ENCODE results near the gene RECK.
"Not testable (repeated sequence)": the region's sequence is repeated elsewhere in the genome, so short reads cannot be mapped to it uniquely, and the experiment has no call there.

RECK gene

DNA sequence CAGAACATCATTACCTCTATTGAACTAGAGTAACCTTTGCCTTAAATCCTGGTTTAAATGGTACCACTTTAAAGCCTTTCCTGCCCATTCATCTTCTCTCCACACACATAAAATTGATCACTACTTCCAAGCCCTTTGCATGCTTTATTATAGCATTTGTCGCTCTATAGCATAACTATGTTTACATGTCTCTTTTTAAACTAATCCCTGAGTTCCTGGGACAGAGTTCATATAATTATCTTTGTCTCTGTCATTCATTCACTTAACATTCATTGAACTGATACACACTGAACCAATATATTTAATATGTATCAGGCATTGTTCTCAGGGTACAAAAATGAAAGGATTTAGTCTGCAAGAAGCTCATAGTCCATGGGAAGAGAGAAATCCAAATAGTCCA is 37.3 kb downstream of the RECK start:
- DNase-seq, result no peak

- DNase-seq, result no peak
Observed at GRCh38 chr9:36074870-36075532, 38.3 kb downstream of the RECK start.

DNA sequence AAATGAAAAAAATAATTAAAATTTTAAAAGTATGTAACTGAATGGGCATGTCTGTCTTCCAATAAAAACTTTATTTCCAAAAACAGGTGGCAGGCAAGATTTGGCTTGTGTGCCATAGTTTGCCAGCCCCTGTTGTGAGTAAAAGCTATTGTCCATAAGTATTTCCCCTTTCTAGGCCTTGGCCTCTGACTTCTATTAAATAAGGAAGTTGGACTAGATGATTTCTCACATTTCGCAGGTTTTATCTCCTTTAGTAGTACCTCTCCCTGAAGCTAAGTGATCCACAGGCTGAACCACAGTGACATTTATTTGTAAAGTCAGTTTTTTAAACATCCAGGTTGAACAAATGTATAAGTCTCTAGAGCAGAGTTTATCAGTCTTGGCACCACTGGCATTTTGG is 41.3 kb downstream of the RECK start:
- no peak for DNase-seq

- DNase-seq, result no peak
Observed at GRCh38 chr9:36080519-36080918, 43.8 kb downstream of the RECK start.

DNA sequence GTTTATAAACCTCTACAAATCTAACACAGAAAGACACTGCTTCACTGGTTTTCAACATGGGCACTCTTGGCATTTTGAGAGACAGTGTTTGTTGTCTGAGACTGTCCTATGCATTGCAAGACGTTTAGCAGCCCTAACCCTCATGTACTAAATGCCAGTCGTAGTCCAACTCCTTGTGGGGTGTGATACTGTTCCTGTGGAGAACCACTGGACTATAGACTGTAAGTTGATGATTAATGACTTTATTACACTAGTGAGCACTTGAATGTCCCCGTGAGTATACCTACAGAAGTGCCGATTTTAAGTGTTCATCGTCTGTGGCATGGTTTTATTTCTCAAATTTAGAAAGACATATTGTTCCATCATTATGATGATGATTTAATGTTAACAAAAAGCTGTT is 46.2 kb downstream of the RECK start:
- DNase-seq, result no peak

DNA sequence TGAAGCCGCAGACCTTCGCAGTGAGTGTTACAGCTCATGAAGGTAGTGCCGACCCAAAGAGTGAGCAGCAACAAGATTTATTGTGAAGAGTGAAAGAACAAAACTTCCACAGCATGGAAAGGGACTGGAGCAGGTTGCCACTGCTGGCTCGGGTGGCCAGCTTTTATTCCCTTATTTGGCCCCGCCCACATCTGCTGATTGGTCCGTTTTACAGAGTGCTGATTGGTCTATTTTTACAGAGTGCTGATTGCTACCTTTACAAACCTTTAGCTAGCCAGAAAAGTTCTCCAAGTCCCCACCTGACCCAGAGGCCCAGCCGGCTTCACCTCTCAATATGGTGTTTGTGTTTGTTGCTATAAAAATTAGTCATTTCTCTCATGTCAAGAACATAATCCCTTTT is 49.7 kb downstream of the RECK start:
- DNase-seq, result no peak

DNA sequence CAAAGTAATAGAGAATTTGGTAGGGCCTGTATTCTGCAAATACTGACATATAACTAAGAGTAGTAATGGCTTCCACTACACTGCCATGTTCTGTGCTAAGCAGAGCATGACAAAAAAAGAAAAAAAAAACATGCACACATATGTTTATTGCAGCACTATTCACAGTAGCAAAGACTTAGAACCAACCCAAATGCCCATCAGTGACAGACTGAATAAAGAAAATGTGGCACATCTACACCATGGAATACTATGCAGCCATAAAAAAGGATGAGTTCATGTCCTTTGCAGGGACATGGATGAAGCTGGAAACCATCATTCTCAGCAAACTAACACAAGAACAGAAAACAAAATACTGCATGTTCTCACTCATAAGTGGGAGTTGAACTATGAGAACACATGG is 50.3 kb downstream of the RECK start:
- not testable (repeated sequence) for DNase-seq

DNA sequence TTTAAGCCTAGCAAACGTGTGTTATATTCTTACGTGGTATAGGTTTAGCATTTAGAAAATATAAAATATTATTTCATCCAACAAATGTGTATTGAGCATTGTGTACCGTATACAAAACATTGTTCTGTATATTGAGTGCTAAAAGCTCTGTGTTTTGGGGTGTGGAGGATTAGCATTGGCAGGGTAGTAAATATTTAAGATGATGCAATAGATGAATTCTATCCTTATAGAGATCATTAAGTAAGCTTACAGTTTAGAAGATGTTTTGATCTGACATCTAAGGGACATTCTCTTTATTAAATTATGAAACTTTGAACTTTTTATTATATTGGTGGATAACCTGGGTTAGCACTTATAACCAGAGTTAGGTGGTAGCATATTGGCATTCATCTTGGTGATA is 51.3 kb downstream of the RECK start:
- no peak for DNase-seq

- no peak for DNase-seq
Observed at GRCh38 chr9:36091026-36091953, 54.6 kb downstream of the RECK start.

- no peak for DNase-seq
Observed at GRCh38 chr9:36092014-36092413, 55.3 kb downstream of the RECK start.

DNA sequence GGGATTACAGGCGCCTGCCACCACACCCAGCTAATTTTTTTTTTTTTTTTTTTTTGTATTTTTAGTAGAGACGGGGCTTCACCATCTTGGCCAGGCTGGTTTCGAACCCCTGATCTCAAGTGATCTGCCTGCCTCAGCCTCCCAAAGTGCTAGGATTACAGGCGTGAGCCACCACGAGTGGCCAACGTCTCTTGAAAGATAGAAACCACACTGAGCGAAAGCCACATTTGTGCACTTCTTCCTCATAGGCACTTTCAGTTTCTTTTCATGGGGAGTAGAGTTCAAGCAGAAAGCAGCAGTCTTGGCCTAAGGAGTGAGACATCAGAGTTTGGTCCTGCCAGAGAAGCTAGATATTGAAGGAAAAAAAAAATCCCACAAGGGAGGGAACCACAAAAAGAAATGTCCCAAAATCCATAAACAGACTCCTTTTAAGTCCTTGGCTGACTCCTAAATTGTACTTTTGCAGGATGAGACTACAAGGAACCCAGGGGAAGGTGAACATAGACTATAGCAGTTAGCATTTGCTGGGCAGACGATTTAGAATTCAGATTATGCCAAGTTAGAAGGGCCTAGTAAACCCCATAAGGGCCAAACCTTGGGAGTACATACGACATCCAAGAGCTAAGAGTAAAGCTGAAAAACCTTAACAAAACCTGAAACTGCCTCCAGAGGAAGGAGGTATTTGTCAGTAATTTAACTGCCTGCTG is 55.9 kb downstream of the RECK start:
- peak; percentile 58 for DNase-seq

DNA sequence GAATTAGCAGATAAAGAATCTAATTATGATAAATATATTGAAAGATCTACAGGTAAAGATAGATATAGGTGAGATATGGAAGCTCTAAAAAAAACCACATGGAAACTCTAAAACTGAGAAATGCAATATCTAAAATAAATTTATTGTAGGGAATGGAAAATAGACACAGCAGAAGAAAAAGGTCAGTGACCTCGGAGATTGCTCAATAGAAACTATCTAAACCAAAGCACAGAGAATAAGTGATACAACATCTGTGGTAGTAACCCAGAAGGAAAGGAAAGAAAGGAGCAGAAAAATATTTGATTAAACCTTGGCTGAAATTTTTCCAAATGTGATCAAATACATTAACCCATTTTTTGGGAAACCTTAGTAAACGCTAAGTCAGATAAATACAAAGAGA is 56.7 kb downstream of the RECK start:
- no peak for DNase-seq

GRCh38 chr9:36099718-36100117 is 63.0 kb downstream of the RECK start:
- DNase-seq, result no peak

DNA sequence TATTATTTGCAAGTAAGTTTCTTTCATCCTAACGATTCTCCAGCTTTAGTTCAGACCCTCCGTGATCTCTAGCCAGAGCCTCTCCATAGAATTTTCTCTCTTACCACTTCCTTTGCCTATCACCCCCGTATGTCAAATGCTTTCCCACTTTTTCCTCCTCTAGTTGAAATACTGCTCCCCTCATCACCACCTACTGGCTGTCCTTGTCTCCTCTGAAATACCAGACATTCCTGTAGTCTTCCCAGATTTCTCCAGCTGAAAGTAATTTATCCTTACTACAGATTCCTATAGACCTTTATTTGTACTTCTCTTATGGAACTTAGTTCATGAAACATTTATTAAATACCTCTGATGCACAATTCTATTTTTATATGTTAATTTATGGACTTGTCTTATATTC is 63.8 kb downstream of the RECK start:
- DNase-seq, result no peak

DNA sequence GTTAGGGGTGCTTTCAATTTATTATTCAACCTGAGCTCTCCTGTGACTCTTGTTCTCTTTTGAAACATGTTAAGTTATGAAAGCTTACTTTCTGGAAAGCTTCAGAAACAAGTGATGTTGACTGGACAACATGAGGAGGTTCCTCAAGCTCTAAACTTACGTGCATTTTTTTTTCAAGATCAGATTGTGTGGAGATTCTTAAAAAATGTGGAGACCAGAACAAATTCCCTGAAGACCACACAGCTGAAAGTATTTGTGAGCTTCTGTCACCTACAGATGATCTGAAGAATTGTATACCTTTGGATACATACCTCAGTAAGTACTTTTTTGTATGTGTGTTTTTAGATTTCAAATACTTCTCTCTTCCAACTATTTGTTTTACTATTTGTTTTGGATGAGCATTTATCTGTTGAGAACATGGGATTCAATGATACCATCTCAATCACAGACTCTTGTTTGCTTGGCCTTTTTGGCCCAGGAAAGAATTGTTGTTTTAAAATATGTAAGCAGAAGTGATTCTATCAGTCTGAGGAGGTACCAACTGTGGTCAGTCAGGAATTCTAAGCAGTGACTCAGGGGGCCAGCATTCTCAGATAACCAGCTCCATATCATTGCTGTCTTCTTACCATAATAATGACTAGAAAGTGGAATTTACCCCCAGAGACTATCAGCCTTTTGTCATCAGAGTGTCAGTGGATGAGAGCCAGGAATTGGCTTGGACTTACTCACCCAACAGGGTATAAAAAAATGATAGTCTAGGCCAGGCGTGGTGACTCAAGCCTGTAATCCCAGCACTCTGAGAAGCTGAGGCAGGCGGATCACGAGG is 65.4 kb downstream of the RECK start:
- DNase-seq, result no peak

- peak; percentile 91 for DNase-seq
Observed at GRCh38 chr9:36102742-36103495, 66.2 kb downstream of the RECK start.

GRCh38 chr9:36109071-36109470 is 72.4 kb downstream of the RECK start:
- DNase-seq, result no peak

GRCh38 chr9:36110434-36110833 is 73.7 kb downstream of the RECK start:
- DNase-seq, result no peak

DNA sequence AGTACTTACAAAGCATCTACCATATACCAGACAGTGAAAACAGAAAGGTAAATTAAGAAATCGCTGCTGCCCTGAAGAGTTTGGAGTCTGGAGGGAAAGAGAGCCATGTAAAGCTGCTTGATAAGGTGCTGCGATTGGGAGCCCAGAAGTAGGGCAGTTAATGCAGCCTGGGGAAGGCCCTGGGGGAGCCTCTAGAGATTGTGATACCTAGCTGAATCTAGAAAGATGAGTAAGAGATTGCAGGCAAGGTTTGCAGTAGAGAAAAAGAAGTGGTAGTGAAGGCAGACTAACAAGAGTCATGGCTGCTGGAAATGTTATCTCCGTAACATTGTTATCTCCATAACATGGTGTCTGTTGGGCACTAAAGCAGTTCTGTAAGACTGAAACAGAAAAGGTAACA is 75.8 kb downstream of the RECK start:
- no peak for DNase-seq

DNA sequence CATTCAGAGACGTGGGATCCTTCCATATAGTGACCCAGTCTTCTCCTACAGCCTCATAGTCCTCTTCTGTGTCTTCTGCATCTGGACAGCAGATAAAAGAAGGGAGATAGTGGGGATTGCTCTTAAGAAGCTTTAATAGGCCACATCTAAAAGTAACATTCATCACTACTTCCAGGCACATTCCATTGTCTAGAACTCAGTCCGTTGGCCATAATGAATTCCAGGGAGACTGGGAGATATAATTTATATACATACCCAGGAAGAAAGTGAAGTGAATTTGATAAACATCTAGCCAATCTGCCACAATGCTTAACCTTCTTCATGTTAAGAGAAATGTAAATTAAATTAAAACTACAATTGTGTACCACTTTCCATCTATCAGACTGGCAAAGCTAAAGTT is 77.3 kb downstream of the RECK start:
- DNase-seq, result no peak

DNA sequence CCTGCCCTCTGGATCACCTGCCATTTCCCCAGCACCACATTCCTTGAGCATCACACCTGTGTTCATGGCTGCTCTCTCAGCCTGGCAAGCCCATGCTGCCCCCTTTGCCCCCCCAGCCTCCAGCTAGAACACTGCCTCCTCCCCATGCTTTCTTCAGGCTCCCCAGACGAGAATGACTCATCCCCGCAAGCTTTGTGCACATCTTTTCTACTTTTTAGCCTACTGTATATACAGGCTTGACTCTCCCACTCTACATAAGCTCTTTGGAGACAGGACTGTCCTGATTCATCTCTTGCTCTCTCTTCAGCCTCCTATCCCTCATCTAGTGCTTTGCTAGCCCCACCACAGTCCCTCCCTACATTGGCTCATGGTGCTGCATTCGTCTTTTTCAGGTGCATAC is 79.9 kb downstream of the RECK start:
- DNase-seq, result no peak

GRCh38 chr9:36118201-36118600 is 81.5 kb downstream of the RECK start:
- DNase-seq, result no peak

All from stimulated activated CD8-positive, alpha-beta memory T cell treated with anti-CD3 and anti-CD28 coated beads, Interleukin-4, amount 100 ng/mL, for 48 hours (primary cell).